Stimulated activated naive CD8-positive, alpha-beta T cell treated with anti-CD3 and anti-CD28 coated beads, Interleukin-15, amount 100 ng/mL, for 72 hours (primary cell): ENCODE measurements around the gene ADCY4.

Experiments
- ATAC-seq: fragments of 150-1000 bp; cut with Tn5 transposase; 2 replicates; pipeline ENCODE4 v1.10.0; 2021; ENCODE audit warnings: mild to moderate bottlenecking, moderate library complexity
- DNase-seq, 2 donors: peaks; one replicate each; pipeline ENCODE4 v3.0.0; 2021 to 2022
- H3K27ac Mint-ChIP-seq, 2 donors: one replicate each; pipeline ENCODE4 v1.8.0; 2022; ENCODE audit warnings: mild to moderate bottlenecking in 2 of 2, mixed read lengths in 2 of 2, moderate library complexity in 2 of 2
- H3K27me3 Mint-ChIP-seq: one replicate; pipeline ENCODE4 v1.8.0; 2022; ENCODE audit warnings: mixed read lengths
- H3K4me1 Mint-ChIP-seq: one replicate; pipeline ENCODE4 v1.8.0; 2022; ENCODE audit warnings: mild to moderate bottlenecking, mixed read lengths
- H3K4me3 Mint-ChIP-seq, 2 donors: one replicate each; pipeline ENCODE4 v1.8.0; 2022; ENCODE audit warnings: mild to moderate bottlenecking in 2 of 2, mixed read lengths in 2 of 2, moderate library complexity in 1 of 2
- H3K9me3 Mint-ChIP-seq, 2 donors: one replicate each; pipeline ENCODE4 v1.8.0; 2022; ENCODE audit warnings: mixed read lengths in 2 of 2

The ADCY4 gene

DNA sequence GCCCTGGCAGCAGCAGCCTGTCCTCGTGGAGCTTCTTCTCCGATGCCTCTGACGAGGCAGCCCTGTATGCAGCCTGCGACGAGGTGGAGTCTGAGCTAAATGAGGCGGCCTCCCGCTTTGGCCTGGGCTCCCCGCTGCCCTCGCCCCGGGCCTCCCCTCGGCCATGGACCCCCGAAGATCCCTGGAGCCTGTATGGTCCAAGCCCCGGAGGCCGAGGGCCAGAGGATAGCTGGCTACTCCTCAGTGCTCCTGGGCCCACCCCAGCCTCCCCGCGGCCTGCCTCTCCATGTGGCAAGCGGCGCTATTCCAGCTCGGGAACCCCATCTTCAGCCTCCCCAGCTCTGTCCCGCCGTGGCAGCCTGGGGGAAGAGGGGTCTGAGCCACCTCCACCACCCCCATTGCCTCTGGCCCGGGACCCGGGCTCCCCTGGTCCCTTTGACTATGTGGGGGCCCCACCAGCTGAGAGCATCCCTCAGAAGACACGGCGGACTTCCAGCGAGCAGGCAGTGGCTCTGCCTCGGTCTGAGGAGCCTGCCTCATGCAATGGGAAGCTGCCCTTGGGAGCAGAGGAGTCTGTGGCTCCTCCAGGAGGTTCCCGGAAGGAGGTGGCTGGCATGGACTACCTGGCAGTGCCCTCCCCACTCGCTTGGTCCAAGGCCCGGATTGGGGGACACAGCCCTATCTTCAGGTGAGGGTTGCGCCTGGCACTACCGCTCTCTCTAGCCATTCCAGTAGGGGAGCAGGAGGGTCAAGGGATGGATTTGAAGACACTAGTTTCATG, 35.2 kb upstream of the ADCY4 start:
- no peaks in the 10 kb centered on the region for H3K9me3 Mint-ChIP-seq
- no peak for ATAC-seq
- H3K4me3 Mint-ChIP-seq = peak overlapping the region in 1 of 2 donors; percentile 31
- peaks cover 44% of the 10 kb centered on the region for H3K27me3 Mint-ChIP-seq
- H3K27ac Mint-ChIP-seq = no peak overlapping the region
- no peak for DNase-seq
- H3K4me1 Mint-ChIP-seq = peaks cover 41% of the 10 kb centered on the region

DNA sequence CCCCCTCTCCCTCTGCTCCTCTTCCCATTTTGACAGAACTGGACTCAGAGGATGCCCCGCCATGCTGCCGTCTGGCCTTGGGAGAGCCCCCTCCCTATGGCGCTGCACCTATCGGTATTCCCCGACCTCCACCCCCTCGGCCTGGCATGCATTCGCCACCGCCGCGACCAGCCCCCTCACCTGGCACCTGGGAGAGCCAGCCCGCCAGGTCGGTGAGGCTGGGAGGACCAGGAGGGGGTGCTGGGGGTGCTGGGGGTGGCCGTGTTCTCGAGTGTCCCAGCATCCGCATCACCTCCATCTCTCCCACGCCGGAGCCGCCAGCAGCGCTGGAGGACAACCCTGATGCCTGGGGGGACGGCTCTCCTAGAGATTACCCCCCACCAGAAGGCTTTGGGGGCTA, 34.6 kb upstream of the ADCY4 start:
- H3K4me1 Mint-ChIP-seq = peaks cover 44% of the 10 kb centered on the region
- ATAC-seq (no peak), DNase-seq (no peak)
- no peaks in the 10 kb centered on the region for H3K9me3 Mint-ChIP-seq
- no peak overlapping the region for H3K27ac Mint-ChIP-seq
- peak overlapping the region; percentile 47 to 81 for H3K4me3 Mint-ChIP-seq
- H3K27me3 Mint-ChIP-seq = peaks cover 46% of the 10 kb centered on the region

DNA sequence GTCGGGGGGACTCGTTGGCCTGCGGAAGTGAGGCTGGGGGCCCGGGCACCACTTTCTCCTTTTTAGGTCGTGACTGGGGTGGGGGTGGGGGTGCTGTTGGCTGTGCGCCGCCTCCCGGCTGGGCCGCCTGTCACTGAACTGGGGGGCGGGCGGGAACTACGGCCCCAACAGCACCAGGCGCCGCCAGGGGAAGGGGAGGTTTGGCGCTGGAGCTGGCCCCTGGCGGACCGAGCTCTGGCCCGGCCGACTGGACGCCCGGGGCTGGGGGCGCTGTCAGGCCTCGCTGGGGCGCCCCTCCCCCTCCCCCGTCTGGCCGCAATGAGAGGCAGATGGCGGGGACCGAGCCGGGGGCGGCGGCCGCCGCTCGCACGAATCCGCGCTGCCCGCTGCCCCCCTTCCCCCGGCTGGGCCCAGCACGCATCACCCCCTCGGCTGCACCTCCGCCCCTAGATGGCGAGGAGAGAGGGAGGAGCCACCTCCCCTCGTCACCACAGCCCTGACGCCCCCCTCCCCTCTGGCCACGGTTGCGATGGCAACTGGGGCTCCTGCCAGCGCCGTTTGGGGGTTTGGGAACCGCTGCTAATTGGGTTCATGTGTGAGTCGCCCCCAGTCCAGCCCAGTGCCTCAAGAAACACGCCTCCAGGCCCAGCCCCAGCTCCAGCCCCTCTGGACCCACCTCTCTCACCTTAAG, 33.8 kb upstream of the ADCY4 start:
- Mint-ChIP-seq H3K27me3 (peaks cover 46% of the 10 kb centered on the region), H3K4me3 (peak overlapping the region; percentile 82 to 92), H3K27ac (peak overlapping the region in 1 of 2 donors; percentile 97), H3K9me3 (no peaks in the 10 kb centered on the region), H3K4me1 (peaks cover 44% of the 10 kb centered on the region)
- DNase-seq (peak; percentile 30 to 35), ATAC-seq (peak; percentile 8)

DNA sequence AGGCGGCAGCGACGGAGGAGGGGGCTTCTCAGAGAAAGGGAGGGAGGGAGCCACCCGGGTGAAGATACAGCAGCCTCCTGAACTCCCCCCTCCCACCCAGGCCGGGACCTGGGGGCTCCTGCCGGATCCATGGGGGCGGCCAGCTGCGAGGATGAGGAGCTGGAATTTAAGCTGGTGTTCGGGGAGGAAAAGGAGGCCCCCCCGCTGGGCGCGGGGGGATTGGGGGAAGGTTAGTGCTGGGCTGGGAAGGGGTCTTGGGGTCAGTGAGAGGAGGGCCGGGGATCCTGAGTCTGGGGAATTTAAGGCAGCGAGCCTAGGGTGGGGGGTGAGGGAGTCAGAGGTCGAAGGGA, 33.3 kb upstream of the ADCY4 start:
- Mint-ChIP-seq H3K4me1 (peaks cover 44% of the 10 kb centered on the region), H3K4me3 (peak overlapping the region; percentile 82 to 92), H3K9me3 (no peaks in the 10 kb centered on the region), H3K27ac (peak overlapping the region in 1 of 2 donors; percentile 97), H3K27me3 (peaks cover 48% of the 10 kb centered on the region)
- ATAC-seq (no peak), DNase-seq (no peak)

DNA sequence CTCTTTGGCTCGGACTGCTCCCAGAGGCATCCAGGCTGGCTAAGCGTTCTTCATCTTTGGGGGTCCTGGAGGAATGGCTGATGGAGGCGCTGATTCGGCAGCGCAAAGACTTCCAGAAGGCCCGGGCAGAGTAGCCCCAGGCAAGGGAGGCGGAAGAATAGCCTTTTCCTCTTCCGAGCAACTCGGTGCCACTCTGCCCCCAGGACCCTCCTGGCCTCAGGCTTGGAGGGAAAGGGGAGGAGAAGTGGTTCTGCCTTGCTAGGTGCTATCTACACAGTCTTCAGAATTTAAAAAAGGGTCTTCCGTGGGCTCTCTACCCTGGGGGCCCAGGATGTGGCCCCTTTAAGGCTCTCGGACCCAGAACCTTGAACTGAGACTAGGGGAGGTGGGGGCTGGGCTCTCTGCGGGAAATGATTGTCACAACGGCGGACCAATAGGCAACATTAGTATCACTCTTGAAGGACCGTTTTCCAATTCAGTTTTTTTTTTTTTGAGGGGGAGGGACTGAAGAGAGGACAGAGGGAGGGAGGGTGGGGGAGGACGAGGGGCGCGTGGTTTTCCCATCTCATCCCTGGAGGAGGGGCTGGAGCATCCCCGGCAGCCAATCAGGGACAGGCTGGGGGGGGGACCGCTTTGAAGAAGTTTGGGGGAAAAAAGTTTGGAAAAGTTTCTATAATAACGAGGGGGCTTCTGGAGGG, 32.8 kb upstream of the ADCY4 start, which contains the start of gene NFATC4:
NFATC4 (plus strand) TSS at position 671 of the 698 bp plus-strand sequence. CDS start 157 bp downstream, outside the sequence.
- DNase-seq = peak; percentile 31 to 48
- peak within 1 kb of the TSS; percentile 46 to 97 for H3K27ac Mint-ChIP-seq

DNA sequence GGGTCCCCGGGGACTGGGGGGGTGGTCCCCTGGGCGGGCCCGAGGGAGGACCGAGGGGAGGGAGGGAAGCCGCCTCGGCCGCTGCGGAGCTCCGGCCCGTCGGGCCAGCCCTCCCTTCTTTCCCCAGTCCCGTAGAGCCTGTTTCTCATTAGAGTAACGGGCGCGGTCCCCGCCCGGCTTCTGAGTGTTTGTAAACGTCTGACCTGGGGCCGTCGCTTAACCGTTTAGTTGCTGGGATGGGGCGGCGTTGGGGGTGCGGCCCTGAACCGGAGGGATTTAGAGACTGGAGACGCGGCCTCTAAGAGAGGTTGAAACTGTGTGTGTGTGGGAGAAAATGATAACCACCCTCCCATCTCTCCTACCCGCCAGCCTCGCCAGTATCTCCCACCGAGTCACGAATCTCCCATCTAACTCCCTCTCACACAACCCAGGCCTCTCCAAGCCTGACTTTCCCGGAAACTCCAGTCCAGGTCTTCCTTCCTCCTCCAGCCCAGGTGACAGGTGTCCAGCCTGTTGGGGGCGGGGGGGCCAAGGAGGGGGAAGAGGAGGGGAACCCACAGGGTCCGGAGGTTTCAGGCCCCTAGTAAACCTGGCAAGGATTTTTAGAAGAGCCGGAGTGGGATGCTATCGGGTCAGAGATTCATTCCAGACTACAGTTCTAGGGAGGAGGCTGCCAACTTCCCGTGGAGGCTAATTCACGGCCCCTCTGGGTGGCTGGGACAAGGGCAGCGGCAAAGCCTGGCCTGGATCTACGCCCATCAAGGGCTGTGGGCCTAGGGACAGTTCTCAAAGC, 32.0 kb upstream of the ADCY4 start:
- peak overlapping the region; percentile 82 to 92 for H3K4me3 Mint-ChIP-seq
- no peak overlapping the region for H3K27ac Mint-ChIP-seq
- peaks cover 44% of the 10 kb centered on the region for H3K4me1 Mint-ChIP-seq
- DNase-seq = peak; percentile 60 to 62
- H3K27me3 Mint-ChIP-seq = peaks cover 59% of the 10 kb centered on the region
- ATAC-seq = peak; percentile 53
- no peaks in the 10 kb centered on the region for H3K9me3 Mint-ChIP-seq

More for the DNA sequence above, 32.8 kb upstream of the ADCY4 start, which contains the start of gene NFATC4:
- Mint-ChIP-seq H3K27me3 (peaks cover 53% of the 10 kb centered on the region), H3K9me3 (no peaks in the 10 kb centered on the region), H3K4me1 (peaks cover 44% of the 10 kb centered on the region), H3K4me3 (peak within 1 kb of the TSS; percentile 82 to 92)
- peak; percentile 25 for ATAC-seq

DNA sequence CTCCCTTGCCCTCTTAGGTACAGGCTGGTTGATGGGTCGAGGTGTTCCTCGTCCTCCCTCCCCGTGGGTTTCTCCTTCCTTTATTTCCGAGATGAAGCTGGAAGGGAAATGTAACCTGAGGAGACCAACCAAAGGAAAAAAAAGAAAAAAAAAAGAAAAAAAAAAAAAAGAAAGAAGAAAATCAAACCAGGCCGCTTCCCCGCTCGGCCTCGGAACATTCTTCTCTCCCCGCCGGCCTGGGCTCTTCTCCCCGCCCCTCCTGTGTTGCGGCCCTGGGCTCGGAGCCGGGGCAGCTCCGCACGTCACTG, 31.5 kb upstream of the ADCY4 start:
- DNase-seq (no peak), ATAC-seq (no peak)
- Mint-ChIP-seq H3K27me3 (peaks cover 64% of the 10 kb centered on the region), H3K4me1 (peaks cover 44% of the 10 kb centered on the region), H3K4me3 (peak overlapping the region; percentile 82 to 92), H3K9me3 (no peaks in the 10 kb centered on the region), H3K27ac (no peak overlapping the region)

DNA sequence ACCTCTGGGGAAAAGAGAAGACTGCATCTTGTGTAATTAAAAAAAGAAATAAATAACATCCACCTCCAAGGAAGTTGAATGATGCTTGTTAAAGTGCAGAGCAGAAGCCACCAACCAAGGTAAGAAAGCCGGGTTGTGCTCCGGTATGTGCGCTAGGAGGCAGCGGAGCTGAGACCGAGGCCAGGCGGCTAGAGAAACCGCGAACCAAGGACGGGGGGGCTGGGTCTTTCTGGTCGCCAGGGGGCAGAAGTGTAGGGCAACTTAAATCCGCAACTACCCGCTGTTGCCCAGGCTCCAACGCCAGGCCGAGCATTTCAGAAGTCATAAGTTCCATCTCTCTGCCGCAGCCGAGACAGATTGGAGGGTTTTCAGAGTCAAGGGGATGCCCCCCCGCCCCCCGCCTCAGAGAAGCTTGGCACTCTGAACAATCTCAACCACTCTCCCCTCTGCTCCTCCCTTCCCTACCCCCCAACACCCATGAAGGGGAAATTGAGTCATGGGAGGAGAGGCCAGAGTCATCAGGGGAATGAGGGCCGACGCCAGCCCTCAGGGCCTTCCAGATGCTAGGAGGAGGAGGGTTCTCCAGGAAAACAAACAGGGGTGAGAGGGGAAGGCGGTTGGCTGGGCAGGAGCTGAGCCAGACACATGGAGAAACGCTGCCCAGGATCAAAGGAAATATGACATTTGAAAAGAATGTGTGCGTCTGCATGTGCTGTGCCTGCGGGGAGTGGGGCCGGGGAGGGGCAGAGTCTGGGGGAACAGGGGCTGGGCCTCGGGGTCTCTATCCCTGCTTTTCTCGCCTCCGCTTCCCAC, 30.9 kb upstream of the ADCY4 start:
- Mint-ChIP-seq H3K27ac (peak overlapping the region in 1 of 2 donors; percentile 88), H3K27me3 (peaks cover 70% of the 10 kb centered on the region), H3K4me1 (peaks cover 44% of the 10 kb centered on the region), H3K4me3 (peak overlapping the region; percentile 82 to 92), H3K9me3 (no peaks in the 10 kb centered on the region)
- DNase-seq (peak; percentile 74 to 83), ATAC-seq (peak; percentile 78)

DNA sequence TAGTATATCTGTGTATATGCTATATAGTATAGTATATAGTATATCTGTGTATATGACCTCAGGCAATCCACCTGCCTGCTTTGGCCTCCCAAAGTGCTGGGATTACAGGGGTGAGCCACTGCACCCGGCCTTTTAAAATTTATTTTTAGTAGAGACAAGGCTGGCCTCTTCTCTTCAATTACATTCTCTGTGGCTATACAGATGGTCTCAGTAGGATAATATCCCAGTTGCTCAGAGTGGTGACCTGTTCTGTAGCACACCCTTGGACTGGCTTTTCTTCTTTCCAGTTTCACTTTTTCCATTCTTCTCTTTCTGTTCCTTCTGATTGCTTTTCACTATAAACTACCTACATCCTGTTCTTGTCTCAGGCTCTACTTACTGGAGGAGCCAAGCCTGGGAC, 30.0 kb upstream of the ADCY4 start:
- DNase-seq (no peak), ATAC-seq (no peak)
- H3K4me1 Mint-ChIP-seq = peaks cover 44% of the 10 kb centered on the region
- no peak overlapping the region for H3K27ac Mint-ChIP-seq
- peaks cover 71% of the 10 kb centered on the region for H3K27me3 Mint-ChIP-seq
- H3K9me3 Mint-ChIP-seq = no peaks in the 10 kb centered on the region
- no peak overlapping the region for H3K4me3 Mint-ChIP-seq

DNA sequence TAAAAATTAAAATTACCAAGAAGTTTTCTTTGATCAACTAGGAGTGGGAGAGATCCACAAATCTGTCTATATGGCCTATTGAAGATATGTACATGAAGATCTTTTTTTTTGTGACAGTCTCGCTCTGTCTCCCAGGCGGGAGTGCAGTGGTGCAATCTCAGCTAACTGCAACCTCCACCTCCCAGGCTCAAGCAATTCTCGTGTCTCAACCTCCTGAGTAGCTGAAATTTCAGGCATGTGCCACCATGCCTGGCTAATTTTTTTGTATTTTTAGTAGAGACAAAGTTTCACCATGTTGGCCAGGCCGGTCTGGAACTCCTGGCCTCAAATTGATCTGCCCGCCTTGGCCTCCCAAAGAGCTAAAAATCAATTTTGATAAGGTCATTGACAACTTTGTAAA, 28.5 kb upstream of the ADCY4 start:
- no peak overlapping the region for H3K27ac Mint-ChIP-seq
- H3K9me3 Mint-ChIP-seq = no peaks in the 10 kb centered on the region
- ATAC-seq (no peak), DNase-seq (no peak)
- peaks cover 59% of the 10 kb centered on the region for H3K27me3 Mint-ChIP-seq
- no peak overlapping the region for H3K4me3 Mint-ChIP-seq
- H3K4me1 Mint-ChIP-seq = peaks cover 33% of the 10 kb centered on the region

DNA sequence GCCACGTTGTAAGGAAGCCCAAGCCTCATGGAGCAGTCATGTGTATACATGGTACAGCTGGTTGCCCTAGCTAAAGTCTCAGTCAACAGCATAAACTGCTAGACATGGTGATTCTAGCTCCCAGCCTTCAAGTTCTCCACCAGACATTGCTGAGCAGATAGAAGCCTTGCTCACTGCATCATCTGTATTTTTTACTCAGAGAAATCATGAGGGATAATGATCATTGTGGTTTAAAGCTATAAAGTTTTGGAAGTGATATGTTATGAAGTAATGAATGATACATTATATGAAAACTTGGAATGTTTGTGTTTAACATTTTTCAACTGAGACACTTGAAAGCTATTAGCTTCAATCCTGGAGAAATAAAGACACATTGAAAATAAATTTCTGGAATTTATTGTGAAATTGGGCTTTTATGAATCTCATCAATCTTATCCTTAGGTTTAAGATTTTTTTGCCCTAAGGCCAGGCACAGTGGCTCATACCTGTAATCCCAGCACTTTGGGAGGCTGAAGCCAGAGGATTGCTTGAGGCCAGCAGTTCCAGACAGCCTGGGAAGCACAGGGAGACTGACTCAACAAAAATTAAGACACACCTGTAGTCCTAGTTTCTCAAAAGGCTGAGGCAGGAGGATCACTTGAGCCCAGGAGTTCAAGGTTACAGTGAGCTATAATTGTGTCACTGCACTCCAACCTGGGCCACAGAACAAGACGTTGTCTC, 27.5 kb upstream of the ADCY4 start:
- Mint-ChIP-seq H3K27ac (no peak overlapping the region), H3K27me3 (peaks cover 49% of the 10 kb centered on the region), H3K4me3 (no peak overlapping the region), H3K4me1 (peaks cover 23% of the 10 kb centered on the region), H3K9me3 (no peaks in the 10 kb centered on the region)
- no peak for DNase-seq
- ATAC-seq = no peak

DNA sequence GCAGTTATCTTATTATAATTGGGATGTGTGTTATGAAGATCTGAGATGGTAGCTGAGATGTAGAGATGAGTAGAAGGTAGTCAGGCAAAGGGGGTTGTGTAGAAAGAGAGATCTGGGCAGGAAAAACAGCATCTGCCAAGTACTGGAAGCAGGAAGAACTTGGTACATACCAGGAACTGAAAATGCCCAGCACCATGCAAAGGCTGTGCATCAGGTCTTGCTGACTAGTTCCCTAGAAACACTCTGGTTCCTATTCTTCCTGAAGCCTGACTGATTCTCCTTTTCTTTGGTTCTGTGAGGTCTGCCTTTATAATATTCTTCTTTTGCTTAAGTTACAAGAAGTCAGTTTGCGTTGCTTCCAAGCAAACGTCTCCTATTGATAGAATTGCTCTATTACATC, 26.5 kb upstream of the ADCY4 start:
- Mint-ChIP-seq H3K4me3 (no peak overlapping the region), H3K27me3 (peaks cover 40% of the 10 kb centered on the region)
- no peak for DNase-seq

DNA sequence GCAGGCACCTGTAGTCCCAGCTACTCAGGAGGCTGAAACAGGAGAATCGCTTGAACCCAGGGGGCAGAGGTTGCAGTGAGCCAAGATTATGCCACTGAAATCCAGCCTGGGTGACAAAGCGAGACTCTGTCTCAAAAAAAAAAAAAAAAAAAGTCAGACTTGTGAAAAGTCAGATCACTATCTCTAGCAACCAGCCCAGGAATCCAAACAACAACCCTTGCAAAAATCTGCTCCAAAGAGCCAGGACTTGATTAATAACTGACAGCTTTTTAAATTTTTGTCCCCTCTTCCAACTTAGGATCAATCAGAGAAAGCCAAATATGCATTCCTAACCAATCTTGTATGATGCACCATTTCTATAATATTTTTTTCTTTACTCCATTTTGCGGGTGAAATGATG, 25.4 kb upstream of the ADCY4 start:
- no peak for ATAC-seq
- H3K4me3 Mint-ChIP-seq = no peak overlapping the region
- peaks cover 5% of the 10 kb centered on the region for H3K4me1 Mint-ChIP-seq
- H3K27ac Mint-ChIP-seq = no peak overlapping the region
- peaks cover 29% of the 10 kb centered on the region for H3K27me3 Mint-ChIP-seq
- no peaks in the 10 kb centered on the region for H3K9me3 Mint-ChIP-seq
- no peak for DNase-seq

More for the DNA sequence above, 26.5 kb upstream of the ADCY4 start:
- H3K27ac Mint-ChIP-seq = no peak overlapping the region
- no peak for ATAC-seq
- H3K9me3 Mint-ChIP-seq = no peaks in the 10 kb centered on the region
- H3K4me1 Mint-ChIP-seq = peaks cover 14% of the 10 kb centered on the region

DNA sequence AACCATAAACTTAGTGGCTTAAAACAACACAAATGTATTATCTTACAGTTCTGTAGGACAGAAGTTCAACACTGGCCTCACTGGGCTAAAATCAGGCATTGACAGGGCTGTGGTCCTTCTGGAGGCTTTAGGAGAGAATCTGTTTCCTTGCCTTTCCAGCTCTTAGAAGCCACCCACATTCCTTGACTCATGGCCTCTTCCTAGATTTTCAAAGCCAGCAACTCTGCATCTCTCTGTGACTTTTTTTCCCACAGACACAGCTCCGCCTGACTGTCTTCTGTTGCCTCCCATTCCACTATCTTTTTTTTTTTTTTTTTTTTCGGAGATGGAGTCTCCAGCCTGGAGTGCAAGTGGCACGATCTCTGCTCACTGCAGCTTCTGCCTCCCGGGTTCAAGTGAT, 21.3 kb upstream of the ADCY4 start:
- Mint-ChIP-seq H3K9me3 (no peaks in the 10 kb centered on the region), H3K4me1 (peaks cover 6% of the 10 kb centered on the region), H3K27me3 (peaks cover 30% of the 10 kb centered on the region), H3K4me3 (no peak overlapping the region), H3K27ac (no peak overlapping the region)
- no peak for ATAC-seq
- no peak for DNase-seq
